Uterus (tissue), 2 donors: ENCODE results near the gene ESRRB.

Experiments
- CTCF ChIP-seq, 4 experiments: fragments of 200-600 bp in 2 of 4; fragments of 450-650 bp in 2 of 4; sonication (generic) in 2 of 4; IDR thresholded peaks; one replicate each; pipeline ENCODE4 v1.5.1; 2016 to 2019; ENCODE audit warnings: antibody characterized with exemption in 4 of 4, mild to moderate bottlenecking in 2 of 4, moderate library complexity in 1 of 4
- POLR2A ChIP-seq, 2 donors: fragments of 450-650 bp; IDR thresholded peaks; one replicate each; pipeline ENCODE4 v1.6.1; 2016; ENCODE audit warnings: antibody characterized with exemption in 2 of 2, mild to moderate bottlenecking in 1 of 2, moderate library complexity in 1 of 2

GRCh38 chr14:76484355-76484754, 108.4 kb downstream of the ESRRB start:
- TF ChIP-seq CTCF (IDR thresholded peaks at IDR 0.05): no peak
- no peak for TF ChIP-seq POLR2A (IDR thresholded peaks at IDR 0.05)
